Stomach (tissue), 9 donors: Measurements from ENCODE around the gene FAM72A. TPM values are rescaled to one million over a fixed set of nuclear protein-coding genes. Genes with fewer than 3 reads are reported as not detected.
"Not testable (repeated sequence)": the region's sequence is repeated elsewhere in the genome, so short reads cannot be mapped to it uniquely, and the experiment has no call there.

Experiments used
- DNase-seq, 2 donors: peaks; one replicate each; pipeline versions ENCODE4 v3.0.0 to v3.0.0-alpha.2; 2013 to 2019
- H3K27ac ChIP-seq, 5 donors: fragments of 200-600 bp in 4 of 5; sonication (generic) in 4 of 5; one replicate each; pipeline ENCODE4 v1.5.1; 2013 to 2019; ENCODE audit warnings: mild to moderate bottlenecking in 1 of 5, moderate library complexity in 1 of 5
- H3K27me3 ChIP-seq, 3 donors: fragments of 200-600 bp; sonication (generic); one replicate each; pipeline ENCODE4 v1.5.1; 2017 to 2019; ENCODE audit warnings: mixed run types in 1 of 3
- H3K36me3 ChIP-seq, 4 donors: fragments of 200-600 bp; sonication (generic); 1 replicate in 3 of 4; 2 replicates in 1 of 4; pipeline ENCODE4 v1.5.1; 2016 to 2019
- H3K4me1 ChIP-seq, 4 donors: fragments of 200-600 bp; sonication (generic); one replicate each; pipeline ENCODE4 v1.5.1; 2016 to 2019
- H3K4me3 ChIP-seq, 4 donors: fragments of 200-600 bp; sonication (generic) in 3 of 4; one replicate each; pipeline ENCODE4 v1.5.1; 2016 to 2019; ENCODE audit warnings: mild to moderate bottlenecking in 1 of 4
- H3K9me3 ChIP-seq, 4 donors: fragments of 200-600 bp; sonication (generic); one replicate each; pipeline ENCODE4 v1.5.1; 2016 to 2019
- CTCF ChIP-seq, 7 experiments: fragments of 450-650 bp in 4 of 7; fragments of 200-600 bp in 3 of 7; sonication (generic) in 3 of 7; IDR thresholded peaks; one replicate each; pipeline ENCODE4 v1.5.1; 2016 to 2019; ENCODE audit warnings: antibody characterized with exemption in 7 of 7, control low read depth in 2 of 7, mild to moderate bottlenecking in 1 of 7
- WGBS, 5 donors: extraction: QIAGEN DNeasy Blood & Tissue Kit in 3 of 5; methylation state at CpG; one replicate each; pipeline versions ENCODE4 v1.1.5 to v1.1.7; 2013 to 2018; 5-methylcytosine and 5-hydroxymethylcytosine counted together
- intact Hi-C: fragments of 100-400 bp; cut with DNase I; formaldehyde crosslinking; loops from one replicate; pipeline ENCODE4 v1.15.1; 2023; ENCODE audit warnings: low total_unique reads
- polyA plus RNA-seq, 3 donors: library from polyadenylated mRNA; stranded (reverse); fragments of 200-250 nt; gene quantifications; one replicate each; pipeline ENCODE4 v1.2.3, GENCODE V29; 2013
- total RNA-seq, 5 donors: library from RNA; depleted of rRNA; stranded (reverse); fragments of >200 nt; gene quantifications; one replicate each; pipeline versions ENCODE4 v1.1.0 to v1.2.3, GENCODE V29; 2014 to 2016
- donor health status: healthy with polysubstance abuse.
- donor health status: Bipolar disorder and iron deficiency.
- donor health status: healthy.

FAM72A gene
- total and polyA plus RNA-seq, 8 donors: 1.0 to 3.1 (median 2.0) TPM; not detected in 2

- H3K27me3 ChIP-seq, H3K36me3 ChIP-seq, H3K27ac ChIP-seq, intact Hi-C loops, H3K4me3 ChIP-seq, DNase-seq, H3K9me3 ChIP-seq, H3K4me1 ChIP-seq: not testable (repeated sequence)
- 53 to 63% (median 61%) methylated on average over 6 to 9 of the region's 9 CpGs for WGBS, 5 donors
Measured at GRCh38 chr1:206178061-206178989, 24.3 kb downstream of the FAM72A start.

GRCh38 chr1:206176114-206176502 lies 26.5 kb downstream of the FAM72A start:
- H3K36me3 ChIP-seq, H3K4me1 ChIP-seq, intact Hi-C loops, H3K9me3 ChIP-seq, H3K27ac ChIP-seq, DNase-seq, H3K4me3 ChIP-seq, H3K27me3 ChIP-seq: not testable (repeated sequence)
- WGBS, 5 donors: 83 to 100% (median 94%) methylated on average over 1 of the region's 2 CpGs; no CpG with 5 or more reads in 2 of the 5 donors

GRCh38 chr1:206175459-206176113 lies 27.1 kb downstream of the FAM72A start:
- H3K27me3 ChIP-seq, intact Hi-C loops, DNase-seq, H3K4me3 ChIP-seq, H3K36me3 ChIP-seq, H3K27ac ChIP-seq, H3K9me3 ChIP-seq, H3K4me1 ChIP-seq: not testable (repeated sequence)
- 67 to 83% (median 73%) methylated on average over 1 of the region's 4 CpGs for WGBS, 5 donors

GRCh38 chr1:206174182-206174868 lies 28.3 kb downstream of the FAM72A start:
- peak in 1 of 2 donors; percentile 53 for DNase-seq
- H3K9me3 ChIP-seq, intact Hi-C loops, H3K27ac ChIP-seq, H3K4me1 ChIP-seq, H3K4me3 ChIP-seq, H3K27me3 ChIP-seq, H3K36me3 ChIP-seq: not testable (repeated sequence)
- peak in 1 of 7 experiments; percentile 19 for TF ChIP-seq CTCF (IDR thresholded peaks at IDR 0.05)
- 38 to 73% (median 46%) methylated on average over 5 to 7 of the region's 7 CpGs for WGBS, 5 donors

GRCh38 chr1:206173110-206173719 lies 29.4 kb downstream of the FAM72A start:
- H3K9me3 ChIP-seq, H3K4me3 ChIP-seq, H3K27ac ChIP-seq, H3K27me3 ChIP-seq, H3K36me3 ChIP-seq, intact Hi-C loops, H3K4me1 ChIP-seq, DNase-seq: not testable (repeated sequence)
- 94 to 100% (median 94%) methylated on average over 1 of the region's 2 CpGs; no CpG with 5 or more reads in 2 of the 5 donors for WGBS, 5 donors

- H3K27me3 ChIP-seq, H3K4me1 ChIP-seq, H3K36me3 ChIP-seq, intact Hi-C loops, H3K4me3 ChIP-seq, H3K9me3 ChIP-seq, H3K27ac ChIP-seq: not testable (repeated sequence)
- WGBS, 5 donors: 35 to 74% (median 59%) methylated on average over 1 to 3 of the region's 3 CpGs
- peak in 1 of 2 donors; percentile 10 for DNase-seq
Measured at GRCh38 chr1:206169794-206170193, 32.8 kb downstream of the FAM72A start.
